ENCODE results near the gene COL27A1. TPM values are rescaled to one million over a fixed set of nuclear protein-coding genes. Genes with fewer than 3 reads are reported as not detected.

Gene COL27A1
- total RNA-seq, 1 donor from 2014 or later = 0.33 TPM

DNA sequence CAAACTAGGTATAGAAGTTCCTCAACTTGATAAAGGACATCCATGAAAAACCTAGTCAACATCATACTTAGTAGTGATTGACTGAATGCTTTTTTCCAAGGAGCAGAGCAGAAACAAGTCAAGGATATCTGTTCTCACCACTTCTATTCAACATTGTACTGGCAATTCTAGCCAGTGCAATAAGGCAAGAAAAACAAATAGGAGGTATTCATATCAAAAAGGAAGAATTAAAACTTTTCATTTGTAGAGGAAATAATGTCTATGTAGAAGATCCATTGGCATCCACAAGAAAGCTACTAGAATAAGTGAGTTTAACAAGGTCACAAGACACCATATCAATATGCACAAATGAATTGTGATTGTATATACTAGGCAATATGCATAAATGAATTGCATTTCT lies 139.3 kb downstream of the COL27A1 start:
- POLR2A ChIA-PET = no interaction called here
- DNase-seq (no peak), ATAC-seq (ENCODE audit: low read depth) (no peak)
- peaks cover 2% of the 10 kb centered on the region for H3K4me1 Mint-ChIP-seq
- CTCF ChIA-PET = no interaction called here
- TF ChIP-seq, protein P1, sequence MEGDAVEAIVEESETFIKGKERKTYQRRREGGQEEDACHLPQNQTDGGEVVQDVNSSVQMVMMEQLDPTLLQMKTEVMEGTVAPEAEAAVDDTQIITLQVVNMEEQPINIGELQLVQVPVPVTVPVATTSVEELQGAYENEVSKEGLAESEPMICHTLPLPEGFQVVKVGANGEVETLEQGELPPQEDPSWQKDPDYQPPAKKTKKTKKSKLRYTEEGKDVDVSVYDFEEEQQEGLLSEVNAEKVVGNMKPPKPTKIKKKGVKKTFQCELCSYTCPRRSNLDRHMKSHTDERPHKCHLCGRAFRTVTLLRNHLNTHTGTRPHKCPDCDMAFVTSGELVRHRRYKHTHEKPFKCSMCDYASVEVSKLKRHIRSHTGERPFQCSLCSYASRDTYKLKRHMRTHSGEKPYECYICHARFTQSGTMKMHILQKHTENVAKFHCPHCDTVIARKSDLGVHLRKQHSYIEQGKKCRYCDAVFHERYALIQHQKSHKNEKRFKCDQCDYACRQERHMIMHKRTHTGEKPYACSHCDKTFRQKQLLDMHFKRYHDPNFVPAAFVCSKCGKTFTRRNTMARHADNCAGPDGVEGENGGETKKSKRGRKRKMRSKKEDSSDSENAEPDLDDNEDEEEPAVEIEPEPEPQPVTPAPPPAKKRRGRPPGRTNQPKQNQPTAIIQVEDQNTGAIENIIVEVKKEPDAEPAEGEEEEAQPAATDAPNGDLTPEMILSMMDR (IDR thresholded peaks at IDR 0.05) = no peak
- peaks cover 13% of the 10 kb centered on the region for H3K9me3 Mint-ChIP-seq
- intact Hi-C loops (cut with micrococcal nuclease) = no loop called here
- no peak overlapping the region for H3K4me3 Mint-ChIP-seq
- peaks cover 3% of the 10 kb centered on the region for H3K27me3 Mint-ChIP-seq
- H3K27ac Mint-ChIP-seq = no peak overlapping the region
- peaks cover 4% of the 10 kb centered on the region for H3K36me3 Mint-ChIP-seq (ENCODE audit: low read depth)

DNA sequence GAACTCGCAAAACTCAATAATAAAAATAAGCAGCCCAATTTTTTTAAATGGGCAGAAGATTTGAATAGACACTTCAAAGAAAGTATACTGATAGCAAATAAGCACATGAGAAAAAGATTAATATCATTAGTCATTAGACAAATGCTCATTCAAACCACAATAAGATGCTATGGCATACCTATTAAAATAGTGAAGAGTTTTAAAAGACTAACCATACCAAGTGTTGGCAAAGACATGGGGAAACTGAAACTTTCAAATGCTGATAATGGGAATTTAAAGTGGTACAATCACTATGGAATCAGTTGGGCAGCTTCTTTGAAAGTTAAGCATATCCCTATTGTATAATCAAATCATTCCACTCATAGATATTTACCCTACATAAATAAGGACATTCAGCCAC lies 141.0 kb downstream of the COL27A1 start:
- Mint-ChIP-seq H3K4me3 (no peak overlapping the region), H3K36me3 (ENCODE audit: low read depth) (peaks cover 4% of the 10 kb centered on the region), H3K9me3 (peaks cover 13% of the 10 kb centered on the region), H3K4me1 (no peaks in the 10 kb centered on the region), H3K27ac (no peak overlapping the region), H3K27me3 (no peaks in the 10 kb centered on the region)
- intact Hi-C loops (cut with micrococcal nuclease) = no loop called here
- TF ChIP-seq, protein P1 (IDR thresholded peaks at IDR 0.05) = no peak
- ATAC-seq (ENCODE audit: low read depth) = no peak
- POLR2A ChIA-PET = no interaction called here
- CTCF ChIA-PET = no interaction called here
- no peak for DNase-seq

DNA sequence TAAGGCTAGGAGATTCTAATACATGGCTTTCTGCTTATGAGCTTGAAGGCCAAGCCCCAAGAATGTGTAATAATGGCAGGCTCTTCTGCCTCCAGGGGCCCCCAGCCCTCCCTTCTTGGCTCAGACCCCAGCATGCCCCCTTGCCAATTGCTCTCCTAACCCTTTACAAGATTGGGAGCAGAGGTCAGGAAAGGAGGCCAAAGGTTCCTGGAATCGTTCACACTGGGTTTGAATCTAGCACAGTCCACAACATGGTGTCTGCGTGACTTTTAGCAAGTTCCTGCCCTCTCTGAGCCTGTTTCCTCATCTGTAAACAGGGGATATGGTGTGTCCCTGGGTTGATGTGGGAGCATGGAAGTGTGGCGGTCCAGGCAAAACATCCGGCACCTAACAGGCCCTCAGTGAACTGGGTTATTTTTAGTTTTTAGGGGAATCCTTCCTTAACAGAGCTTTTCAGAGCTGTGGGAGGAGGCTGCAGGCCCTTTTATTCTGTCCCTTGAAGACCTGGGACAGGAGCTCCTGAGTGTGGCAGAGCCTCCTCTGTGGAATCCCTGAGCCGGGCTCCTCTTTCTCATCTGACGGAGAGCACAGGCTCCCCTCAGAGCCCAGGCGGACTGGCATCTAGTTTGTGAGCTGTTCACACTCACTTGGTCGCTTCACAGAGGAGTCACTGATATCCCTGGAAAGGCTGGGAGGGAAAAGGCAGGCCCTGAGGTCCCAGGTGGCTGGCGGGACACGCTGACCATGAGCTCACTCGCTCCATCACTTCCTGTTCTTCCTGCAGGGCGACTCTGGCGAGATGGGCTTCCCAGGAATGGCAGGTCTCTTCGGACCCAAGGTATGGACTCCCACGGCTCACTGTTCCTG lies 144.2 kb downstream of the COL27A1 start:
- H3K4me1 Mint-ChIP-seq = no peaks in the 10 kb centered on the region
- ChIA-PET POLR2A (no interaction called here), CTCF (interaction anchor here (1.3 kb wide), 1 partner anchor 217 kb away, joined by 3 read pairs; no protein-coding TSS in a partner anchor)
- TF ChIP-seq, protein P1 (IDR thresholded peaks at IDR 0.05) = no peak
- no peak overlapping the region for H3K4me3 Mint-ChIP-seq
- no peaks in the 10 kb centered on the region for H3K27me3 Mint-ChIP-seq
- H3K27ac Mint-ChIP-seq = no peak overlapping the region
- peaks cover 12% of the 10 kb centered on the region for H3K9me3 Mint-ChIP-seq
- peaks cover 4% of the 10 kb centered on the region for H3K36me3 Mint-ChIP-seq (ENCODE audit: low read depth)
- intact Hi-C loops (cut with micrococcal nuclease) = no loop called here
- ATAC-seq (ENCODE audit: low read depth) (no peak), DNase-seq (no peak)

DNA sequence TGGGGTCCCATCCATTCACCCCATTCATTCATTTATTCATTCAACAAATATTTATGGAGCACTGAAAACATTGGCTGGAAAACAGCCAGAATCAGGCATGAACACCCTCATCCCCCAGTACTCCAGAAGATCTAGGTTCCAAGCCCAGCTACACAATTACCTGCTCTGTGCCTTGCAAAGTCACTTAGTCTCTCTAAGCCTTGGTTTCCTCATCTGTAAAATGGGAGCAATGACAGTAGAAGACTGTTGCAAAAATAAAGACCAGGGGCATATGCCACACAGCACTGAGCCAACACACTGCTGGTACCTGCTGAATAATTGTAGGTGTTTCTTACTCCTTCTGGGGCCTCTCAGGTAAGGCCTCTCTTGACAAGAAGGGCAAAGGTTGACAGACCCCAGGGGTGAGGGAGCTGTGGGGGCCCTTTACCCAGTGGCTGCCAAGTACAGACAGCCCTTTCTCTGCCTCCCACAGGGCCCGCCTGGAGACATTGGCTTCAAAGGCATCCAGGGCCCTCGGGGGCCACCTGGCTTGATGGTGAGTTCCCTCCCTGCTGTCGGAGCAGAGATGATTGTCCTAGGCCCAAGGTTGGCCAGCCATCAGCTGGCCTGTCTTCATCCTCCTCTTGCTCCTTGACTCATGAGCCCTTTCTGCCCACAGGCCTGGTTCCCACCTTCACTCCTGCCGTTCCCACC lies 145.0 kb downstream of the COL27A1 start:
- Mint-ChIP-seq H3K4me3 (no peak overlapping the region), H3K27ac (no peak overlapping the region), H3K4me1 (no peaks in the 10 kb centered on the region), H3K9me3 (peaks cover 6% of the 10 kb centered on the region), H3K36me3 (ENCODE audit: low read depth) (peaks cover 3% of the 10 kb centered on the region), H3K27me3 (no peaks in the 10 kb centered on the region)
- ChIA-PET POLR2A (no interaction called here), CTCF (no interaction called here)
- TF ChIP-seq, protein P1 (IDR thresholded peaks at IDR 0.05) = no peak
- ATAC-seq (ENCODE audit: low read depth) (no peak), DNase-seq (no peak)
- intact Hi-C loops (cut with micrococcal nuclease) = no loop called here

Measured in activated B cell treated with CpG ODN at 0.5 μM for 24 hours (primary cell).